Measurements from ENCODE around the gene PABPN1L.

Gene PABPN1L

GRCh38 chr16:88865742-88866141 is 718 bp downstream of the PABPN1L start:
- no peak for DNase-seq

GRCh38 chr16:88865310-88865709 is 1.1 kb downstream of the PABPN1L start:
- no peak for DNase-seq

GRCh38 chr16:88864521-88864920 is 1.9 kb downstream of the PABPN1L start:
- no peak for DNase-seq

DNA sequence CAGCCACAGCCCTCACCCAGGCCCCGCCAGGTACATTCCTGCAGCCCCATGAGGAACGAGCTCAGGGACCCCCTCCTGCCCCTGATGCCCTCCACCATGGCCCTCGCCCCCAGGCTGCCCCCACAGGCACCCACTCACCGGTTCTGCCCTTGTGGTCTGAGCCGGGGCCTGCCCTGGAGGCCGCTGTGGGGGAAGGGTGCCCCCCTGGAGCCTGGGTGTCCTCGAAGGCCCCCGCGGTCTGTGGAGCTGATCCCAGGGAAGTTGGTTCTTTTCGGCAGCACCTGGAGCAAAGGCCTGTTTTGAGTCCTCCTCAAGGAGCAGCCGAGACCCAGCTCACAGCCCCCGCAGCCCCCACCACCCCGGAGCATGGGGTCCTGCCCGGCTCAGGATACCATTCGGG is 2.4 kb downstream of the PABPN1L start:
- DNase-seq, result no peak

- no peak for DNase-seq
Observed at GRCh38 chr16:88863426-88863825, 3.0 kb downstream of the PABPN1L start.

DNA sequence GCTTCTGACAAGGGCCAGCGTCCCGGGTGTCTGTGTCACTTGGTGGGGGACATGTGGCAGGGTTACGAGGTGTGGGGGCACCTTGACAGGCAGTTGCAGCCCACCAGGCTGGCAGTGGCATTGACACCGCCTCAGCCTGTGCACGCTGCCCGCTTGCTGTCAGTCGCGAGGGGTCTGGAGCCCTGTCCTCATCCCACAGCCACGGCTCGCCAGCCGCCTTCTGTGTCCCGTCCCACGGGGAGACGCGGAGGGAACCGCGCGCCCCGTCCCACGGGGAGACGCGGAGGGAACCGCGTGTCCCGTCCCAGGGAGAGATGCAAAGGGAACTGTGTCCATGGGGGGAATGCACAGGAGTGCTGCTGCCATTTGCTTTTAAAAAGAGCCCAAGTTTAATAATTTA is 3.5 kb downstream of the PABPN1L start:
- no peak for DNase-seq

DNA sequence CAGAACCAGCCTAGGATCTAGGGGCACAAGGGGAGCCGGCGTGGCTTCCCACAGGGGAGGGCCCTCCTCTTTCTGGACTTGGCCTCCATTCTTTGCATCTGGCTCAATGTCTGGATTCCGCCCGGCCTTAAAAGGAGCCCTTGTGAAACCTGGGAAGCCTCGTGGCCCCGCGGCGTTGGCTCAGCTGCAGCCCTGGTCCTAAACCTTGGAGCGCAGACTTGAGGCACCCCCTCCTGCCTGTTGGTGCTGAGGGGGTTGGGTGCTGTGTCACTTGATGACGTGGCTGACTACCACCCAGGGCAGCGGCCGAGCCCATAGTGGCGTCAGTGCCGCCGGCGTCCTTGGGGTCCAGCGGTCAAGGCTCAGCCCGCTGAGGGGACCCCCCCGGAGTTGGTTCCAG is 5.1 kb downstream of the PABPN1L start:
- no peak for DNase-seq

GRCh38 chr16:88859381-88860091 is 6.9 kb downstream of the PABPN1L start:
- DNase-seq, result no peak

- no peak for DNase-seq
Observed at GRCh38 chr16:88857728-88858339, 8.6 kb downstream of the PABPN1L start.

GRCh38 chr16:88856828-88857727 is 9.4 kb downstream of the PABPN1L start, which contains the start of the genes GALNS and TRAPPC2L:
TSS of gene GALNS (minus strand) at chr16:88856947. CDS start at chr16:88856877, 70 bp downstream.
TSS of gene TRAPPC2L (plus strand) at chr16:88857127. CDS start at chr16:88857151, 24 bp downstream.
- peak; percentile 23 for DNase-seq

DNA sequence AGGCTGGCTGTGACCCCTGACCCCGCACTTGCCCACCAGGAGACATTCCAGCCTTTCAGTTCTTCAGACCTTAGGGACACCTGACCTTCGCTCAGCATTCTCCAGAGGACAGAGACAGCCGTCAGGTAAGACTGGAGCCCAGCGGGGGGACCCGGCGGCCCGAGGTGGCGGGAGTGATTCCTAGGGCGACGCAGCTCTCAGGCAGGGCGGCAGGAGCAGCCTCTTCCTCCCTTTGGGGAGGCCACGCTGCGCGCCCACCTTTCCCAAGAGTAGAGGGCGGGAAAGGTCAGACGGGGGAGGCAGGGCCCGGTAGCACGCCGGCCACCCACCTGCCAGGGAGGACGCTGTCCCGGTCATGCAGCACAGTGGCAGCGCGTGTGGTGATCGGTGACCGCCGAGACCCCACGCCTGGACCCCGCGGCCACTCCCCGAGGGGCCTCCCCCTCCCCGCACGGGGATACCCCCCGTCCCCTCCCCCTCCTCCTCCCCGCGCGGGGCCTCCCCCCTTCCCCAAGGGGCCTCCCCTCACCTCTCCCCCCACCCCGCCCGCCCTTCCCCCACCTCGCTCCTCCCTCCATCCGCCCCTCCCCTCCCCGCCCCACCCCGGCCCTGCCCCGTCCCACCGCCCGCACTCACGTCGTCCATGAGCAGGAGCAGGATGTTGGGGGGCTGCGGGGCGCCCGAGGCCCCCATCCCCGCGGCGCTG is 10.2 kb downstream of the PABPN1L start:
- no peak for DNase-seq

DNA sequence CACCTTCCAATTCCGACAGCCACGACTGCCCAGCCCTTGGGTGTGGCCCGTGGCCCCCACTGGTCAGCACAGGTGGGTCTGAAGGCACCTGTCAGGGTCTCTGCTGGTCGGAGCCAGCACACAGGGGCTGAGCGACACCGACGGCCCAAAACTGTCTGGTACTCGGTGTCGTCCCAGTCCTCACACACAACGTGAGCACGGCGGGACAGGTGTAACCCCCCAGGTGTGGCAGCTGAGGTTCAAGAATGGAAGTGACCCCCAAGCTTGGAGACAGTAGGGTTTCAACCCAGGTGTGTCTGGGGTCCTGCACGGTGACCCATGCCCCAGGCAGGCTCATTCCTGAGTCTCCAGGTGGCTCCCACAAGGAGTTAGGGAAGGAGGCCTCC is 10.7 kb downstream of the PABPN1L start:
- DNase-seq, result no peak

- no peak for DNase-seq
Observed at GRCh38 chr16:88855176-88855575, 11.3 kb downstream of the PABPN1L start.

GRCh38 chr16:88854306-88855111 is 12.0 kb downstream of the PABPN1L start:
- DNase-seq, result no peak

GRCh38 chr16:88853325-88853941 is 13.0 kb downstream of the PABPN1L start:
- no peak for DNase-seq

DNA sequence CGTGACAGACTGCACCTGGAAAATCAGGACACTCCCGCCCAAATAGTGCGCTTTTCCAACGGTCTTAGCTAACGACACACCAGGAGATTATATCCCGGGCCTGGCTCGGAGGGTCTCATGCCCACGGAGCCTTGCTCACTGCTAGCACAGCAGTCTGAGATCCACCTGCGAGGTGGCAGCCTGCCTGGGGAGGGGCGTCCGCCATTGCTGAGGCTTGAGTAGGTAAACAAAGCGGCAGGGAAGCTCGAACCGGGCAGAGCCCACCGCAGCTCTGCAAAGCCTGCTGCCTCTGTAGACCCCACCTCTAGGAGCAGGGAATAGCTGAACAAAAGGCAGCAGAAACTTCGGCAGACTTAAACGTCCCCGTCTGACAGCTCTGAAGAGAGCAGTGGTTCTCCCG is 14.8 kb downstream of the PABPN1L start:
- DNase-seq, result no peak

DNA sequence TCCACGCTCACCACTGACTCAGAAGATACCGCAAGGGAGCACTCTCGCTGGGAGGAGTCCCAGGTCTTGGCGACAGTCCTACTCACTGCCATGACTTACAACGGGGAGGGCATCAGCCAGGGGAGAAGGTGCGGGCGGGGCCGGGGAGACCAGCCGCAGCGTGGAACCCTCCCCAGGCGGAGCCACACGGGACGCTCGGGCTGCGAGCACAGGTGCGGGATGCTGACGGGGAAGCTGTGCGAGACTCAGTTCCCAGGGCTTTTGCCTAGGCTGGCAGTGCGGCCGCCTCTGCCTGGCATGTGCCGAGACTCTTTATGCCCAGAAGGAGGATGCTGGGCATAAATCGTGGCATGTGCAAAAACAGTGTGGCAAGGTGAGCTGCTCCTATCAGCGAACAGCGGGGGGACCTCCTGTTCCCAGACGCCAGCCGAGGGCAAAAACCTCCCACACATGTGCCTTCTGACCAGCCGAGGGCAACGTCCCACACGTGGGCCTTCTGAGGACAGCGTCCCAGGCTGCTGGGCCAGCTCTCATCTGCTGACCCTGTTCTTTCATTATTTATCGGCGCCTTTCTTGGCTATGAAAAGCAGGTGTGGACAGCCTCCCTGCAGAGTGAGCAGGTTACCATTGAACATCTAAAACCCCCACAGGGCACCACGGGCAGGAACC is 15.8 kb downstream of the PABPN1L start:
- no peak for DNase-seq

- DNase-seq, result no peak
Observed at GRCh38 chr16:88848557-88848956, 17.9 kb downstream of the PABPN1L start.

- no peak for DNase-seq
Observed at GRCh38 chr16:88847654-88848053, 18.8 kb downstream of the PABPN1L start.

DNA sequence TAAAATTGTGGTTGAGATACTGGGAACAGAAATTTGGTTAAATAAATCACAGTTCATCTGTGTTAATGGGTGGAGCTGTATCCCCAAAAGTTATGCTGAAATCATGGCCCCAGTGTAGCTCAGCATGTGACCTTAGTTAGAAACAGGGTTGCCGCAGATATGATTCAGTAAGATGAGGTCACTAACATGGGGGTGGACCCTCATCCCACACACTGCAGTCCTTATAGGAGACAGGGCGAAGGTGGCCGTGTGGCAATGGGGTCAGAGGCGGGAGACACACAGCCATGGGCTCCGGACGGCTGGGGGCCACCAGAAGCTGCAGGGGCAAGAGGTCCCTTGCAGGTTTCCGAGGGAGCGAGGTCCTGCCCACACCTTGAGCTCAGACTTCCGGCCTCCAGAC is 20.4 kb downstream of the PABPN1L start:
- no peak for DNase-seq

- DNase-seq, result no peak
Observed at GRCh38 chr16:88844419-88845036, 21.9 kb downstream of the PABPN1L start.

All from NCI-H2081 treated with DMSO at 0.1 percent for 48 hours (cell line).